GM21367 (cell line): ENCODE data around the gene ZBTB7C.
"Not testable (repeated sequence)": the region's sequence is repeated elsewhere in the genome, so short reads cannot be mapped to it uniquely, and the experiment has no call there.

Experiments
- ATAC-seq: cut with Tn5 transposase; IDR thresholded peaks from one replicate; pipeline ENCODE4 v1.9.1; 2021; ENCODE audit not compliant: unreplicated experiment

ZBTB7C gene

GRCh38 chr18:48303883-48304282, 105.3 kb downstream of the ZBTB7C start:
- no peak for ATAC-seq

- no peak for ATAC-seq
Observed at GRCh38 chr18:48302736-48303135, 106.4 kb downstream of the ZBTB7C start.

GRCh38 chr18:48300463-48300961, 108.7 kb downstream of the ZBTB7C start:
- ATAC-seq, result no peak

- ATAC-seq, result no peak
Observed at GRCh38 chr18:48297139-48297538, 112.0 kb downstream of the ZBTB7C start.

GRCh38 chr18:48296581-48296980, 112.6 kb downstream of the ZBTB7C start:
- no peak for ATAC-seq

- ATAC-seq, result no peak
Observed at GRCh38 chr18:48295586-48296311, 113.4 kb downstream of the ZBTB7C start.

- no peak for ATAC-seq
Observed at GRCh38 chr18:48294899-48295585, 114.1 kb downstream of the ZBTB7C start.

GRCh38 chr18:48293954-48294898, 115.0 kb downstream of the ZBTB7C start:
- ATAC-seq, result no peak

- no peak for ATAC-seq
Observed at GRCh38 chr18:48292782-48293424, 116.3 kb downstream of the ZBTB7C start.

- ATAC-seq, result no peak
Observed at GRCh38 chr18:48292229-48292628, 117.0 kb downstream of the ZBTB7C start.

GRCh38 chr18:48290162-48290926, 118.8 kb downstream of the ZBTB7C start:
- no peak for ATAC-seq

- ATAC-seq, result no peak
Observed at GRCh38 chr18:48284743-48285142, 124.4 kb downstream of the ZBTB7C start.

GRCh38 chr18:48284011-48284410, 125.2 kb downstream of the ZBTB7C start:
- ATAC-seq, result not testable (repeated sequence)

- not testable (repeated sequence) for ATAC-seq
Observed at GRCh38 chr18:48281460-48281859, 127.7 kb downstream of the ZBTB7C start.

GRCh38 chr18:48279312-48279711, 129.9 kb downstream of the ZBTB7C start:
- no peak for ATAC-seq

GRCh38 chr18:48278081-48278480, 131.1 kb downstream of the ZBTB7C start:
- ATAC-seq, result no peak

- ATAC-seq, result no peak
Observed at GRCh38 chr18:48274301-48274700, 134.9 kb downstream of the ZBTB7C start.

- no peak for ATAC-seq
Observed at GRCh38 chr18:48270929-48271328, 138.3 kb downstream of the ZBTB7C start.

GRCh38 chr18:48265328-48265727, 143.9 kb downstream of the ZBTB7C start:
- no peak for ATAC-seq
